Midbrain (tissue), 1 donor: ENCODE results near the gene EN2.

Experiments
- DNase-seq: peaks from one replicate; lab custom pipeline; 2025; lab: John Stamatoyannopoulos, UW

Gene EN2

GRCh38 chr7:155464183-155464582 lies 6.3 kb downstream of the EN2 start:
- no peak for DNase-seq

DNA sequence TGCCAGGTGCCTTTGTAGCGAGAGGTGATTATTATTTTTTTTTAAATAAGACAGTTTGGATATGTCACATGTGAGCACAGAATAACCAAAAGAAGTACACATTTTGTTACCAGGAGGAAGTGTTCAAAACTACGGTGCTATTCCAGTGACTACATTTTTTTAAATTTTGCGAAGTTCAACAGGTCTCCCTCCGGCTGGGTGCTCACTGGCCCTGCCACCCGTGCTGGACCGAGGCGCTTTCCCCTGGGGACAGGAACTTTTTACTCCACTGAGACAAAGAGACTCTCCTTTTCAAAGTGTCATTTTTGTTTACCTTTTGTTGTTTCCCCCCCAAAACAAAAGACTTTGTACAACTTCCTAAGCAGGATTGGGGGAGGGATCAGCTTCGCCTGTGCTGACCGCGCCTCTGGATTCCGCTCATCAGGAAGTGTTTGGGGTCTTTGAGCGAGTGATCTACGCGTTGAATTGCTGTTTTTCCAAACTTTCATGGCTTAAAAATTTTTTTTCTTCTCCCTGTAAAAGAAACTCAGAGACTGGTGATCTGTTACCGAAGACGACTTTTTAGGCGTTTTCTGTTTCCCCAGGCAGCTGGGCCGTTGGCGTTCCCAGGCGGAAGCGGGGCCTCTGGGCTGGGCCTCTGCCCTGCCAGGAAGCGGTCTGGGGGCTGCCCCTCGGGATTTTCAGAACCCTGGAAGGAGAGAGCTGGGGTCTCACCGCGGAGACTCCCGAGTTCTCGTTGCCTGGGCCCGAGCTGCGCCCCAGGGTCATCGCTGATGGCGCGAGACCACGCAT lies 7.2 kb downstream of the EN2 start:
- DNase-seq, result no peak

GRCh38 chr7:155465761-155466141 lies 7.8 kb downstream of the EN2 start:
- DNase-seq, result no peak

DNA sequence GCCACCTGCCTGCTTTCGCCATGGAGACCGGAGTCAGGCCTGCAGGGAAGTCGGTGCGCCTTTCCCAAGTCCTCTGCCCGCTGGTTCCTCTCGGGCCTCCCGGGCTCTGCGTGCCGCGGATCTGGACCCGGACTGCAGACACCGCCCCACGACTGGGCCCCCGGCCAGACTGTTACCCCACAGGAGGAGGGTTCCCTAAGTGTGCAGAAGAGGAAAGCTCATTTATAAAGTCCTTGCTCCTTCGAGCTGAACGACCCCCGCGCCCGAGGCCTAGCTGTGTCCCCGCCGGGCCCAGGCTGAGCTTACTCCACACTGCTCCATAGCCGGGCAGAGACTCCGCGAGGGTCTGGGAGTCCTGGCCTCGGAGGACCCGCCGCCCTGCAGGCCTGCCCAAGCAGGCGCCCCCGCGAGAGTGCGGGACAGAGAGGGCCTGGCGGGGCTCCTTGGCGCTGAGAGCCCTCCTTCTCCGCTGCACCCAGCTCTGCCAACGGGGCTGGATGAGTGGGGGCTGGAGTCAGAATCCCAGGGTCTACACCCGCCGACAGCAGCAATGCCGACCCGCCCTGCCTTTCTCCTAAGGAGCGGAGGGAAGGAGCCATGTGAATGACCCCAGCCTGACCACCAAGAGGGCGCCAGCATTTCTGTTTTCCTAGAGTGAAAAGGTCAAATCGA lies 8.3 kb downstream of the EN2 start:
- DNase-seq, result no peak

- no peak for DNase-seq
Observed at GRCh38 chr7:155466814-155467733, 9.1 kb downstream of the EN2 start.

DNA sequence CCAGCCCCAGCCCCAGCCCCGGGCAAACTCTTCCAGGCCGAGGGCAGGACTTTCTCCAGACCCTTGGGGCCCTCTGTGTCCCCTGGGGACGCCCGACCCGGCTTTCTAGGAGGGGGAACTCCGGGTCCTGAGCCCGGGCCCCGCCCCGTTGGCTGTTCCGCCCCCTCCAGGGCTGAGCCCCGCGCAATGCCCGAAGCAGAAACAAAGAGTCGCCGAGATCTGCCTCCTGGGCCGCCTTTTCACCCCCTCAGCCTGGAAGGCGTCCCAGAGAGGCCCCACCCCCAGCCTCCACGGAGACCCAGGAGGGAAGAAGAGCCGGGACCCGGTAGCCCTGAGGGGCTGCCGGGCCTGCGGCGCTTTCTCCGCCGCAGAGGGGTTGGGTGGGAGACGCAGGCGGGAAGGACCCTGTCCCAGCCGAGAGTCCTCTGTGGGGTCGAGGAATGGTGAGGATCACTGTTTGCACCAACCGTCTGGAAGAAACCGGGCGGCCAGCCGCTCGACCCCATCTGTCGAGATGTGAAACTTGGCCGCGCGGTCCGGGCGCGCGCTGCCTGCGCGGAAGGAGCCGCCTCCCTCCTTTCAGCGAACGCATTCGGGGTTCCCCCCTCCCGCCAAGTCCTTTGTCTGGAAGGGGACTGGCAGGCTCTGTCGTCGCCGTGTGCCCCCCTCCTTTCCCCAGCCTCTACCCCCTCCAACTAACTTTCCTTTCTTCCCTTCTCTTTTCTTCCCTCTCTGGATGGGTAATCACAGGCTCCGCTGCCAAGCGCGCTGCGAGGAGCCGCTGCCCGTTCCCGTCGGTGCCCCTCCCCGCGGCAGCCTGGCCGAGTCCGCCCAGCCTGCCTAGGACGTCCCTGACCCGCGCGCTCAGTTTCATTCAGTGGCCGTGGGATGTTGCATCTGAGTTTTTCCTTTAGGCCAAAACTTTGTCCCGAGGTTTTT lies 10.2 kb downstream of the EN2 start:
- DNase-seq, result no peak

DNA sequence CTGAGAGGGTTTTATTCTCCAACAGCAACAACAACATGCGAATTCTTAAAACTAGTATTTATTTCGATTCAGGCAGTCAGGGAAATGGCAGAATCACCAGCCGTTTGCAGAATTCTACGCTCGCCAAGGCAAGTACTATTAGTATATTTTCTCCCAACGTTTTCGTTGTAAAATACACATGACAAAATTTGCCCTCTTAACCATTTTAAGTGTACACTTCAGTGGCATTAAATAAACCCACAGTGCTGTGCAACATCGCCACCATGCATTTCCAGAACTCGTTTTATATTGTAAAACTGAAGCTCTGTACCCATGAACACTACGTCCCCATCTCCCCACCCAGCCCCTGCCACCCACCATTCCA lies 10.8 kb downstream of the EN2 start:
- no peak for DNase-seq

- no peak for DNase-seq
Observed at GRCh38 chr7:155469311-155470185, 11.6 kb downstream of the EN2 start.

DNA sequence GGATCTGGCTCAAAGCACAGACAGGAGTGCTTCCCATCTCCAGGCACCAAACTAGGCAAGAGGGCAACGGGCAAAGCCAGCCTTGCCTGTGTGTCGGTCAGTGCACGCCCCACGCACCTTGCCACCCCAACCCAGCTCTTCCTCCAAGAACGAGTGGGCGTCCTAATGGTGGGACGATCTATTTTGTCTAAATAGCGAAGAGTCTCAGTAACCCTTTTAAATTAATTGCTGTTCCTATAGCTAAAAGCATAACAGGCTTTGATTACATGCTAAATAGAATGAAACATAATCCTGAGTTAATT lies 12.2 kb downstream of the EN2 start:
- no peak for DNase-seq

- no peak for DNase-seq
Observed at GRCh38 chr7:155470686-155471638, 13.0 kb downstream of the EN2 start.

- DNase-seq, result no peak
Observed at GRCh38 chr7:155471718-155472117, 13.8 kb downstream of the EN2 start.

DNA sequence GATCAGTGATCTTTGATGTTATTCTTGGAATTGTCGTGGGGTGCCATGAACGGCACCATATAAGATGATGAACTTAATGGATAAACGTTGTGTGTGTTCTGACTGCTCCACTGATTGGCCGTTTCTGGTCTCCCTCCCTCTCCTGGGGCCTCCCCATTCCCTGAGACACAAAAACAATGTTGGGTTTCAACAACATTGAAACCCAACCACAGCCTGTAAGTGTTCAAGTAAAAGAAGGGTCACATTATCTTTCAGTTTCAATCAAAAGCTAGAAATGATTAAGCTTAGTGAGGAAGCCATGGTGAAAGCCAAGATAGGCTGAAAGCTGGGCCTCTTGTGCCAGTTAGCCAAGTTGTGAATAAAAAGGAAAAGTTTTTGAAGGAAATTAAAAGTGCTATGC lies 19.5 kb downstream of the EN2 start:
- DNase-seq, result no peak

- no peak for DNase-seq
Observed at GRCh38 chr7:155481764-155482163, 23.8 kb downstream of the EN2 start.

GRCh38 chr7:155482511-155483183 lies 24.7 kb downstream of the EN2 start:
- no peak for DNase-seq

DNA sequence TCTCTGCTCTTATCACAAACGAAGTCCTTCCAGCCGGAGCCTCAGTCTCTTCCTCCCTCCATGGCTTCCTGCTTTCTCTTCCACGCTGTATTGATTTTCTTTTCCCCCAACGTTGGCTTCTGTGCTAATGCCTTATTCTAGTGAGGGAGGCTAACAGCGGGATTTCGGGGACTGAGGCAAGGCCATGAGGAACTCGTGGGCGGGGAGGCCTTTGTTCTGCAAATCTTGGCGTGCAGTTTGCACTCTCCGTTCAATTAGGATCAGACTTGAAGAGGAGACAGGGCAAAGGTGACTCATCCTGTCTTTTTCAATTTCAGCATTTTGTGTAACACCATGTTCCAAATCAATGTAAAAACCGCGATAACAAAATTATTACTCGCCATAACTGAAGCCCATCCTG lies 25.3 kb downstream of the EN2 start:
- no peak for DNase-seq

- DNase-seq, result no peak
Observed at GRCh38 chr7:155483868-155484325, 26.0 kb downstream of the EN2 start.

GRCh38 chr7:155484483-155485399 lies 26.8 kb downstream of the EN2 start:
- DNase-seq, result no peak
